ENCODE data around the gene ACTL10. TPM values are rescaled to one million over a fixed set of nuclear protein-coding genes. Genes with fewer than 3 reads are reported as not detected.

ACTL10 gene
- total and polyA plus RNA-seq, 2 of the 13 experiments (the other 11 are each of a cell fraction or from before 2014, with no cell fraction given): not detected

GRCh38 chr20:33688938-33689424, 22.2 kb downstream of the ACTL10 start (continued):
- TF ChIP-seq ZGPAT (CRISPR knock-in tag; IDR thresholded peaks at IDR 0.05) (no peak; the same call in 1 of the 2 replicates), KLF6 (CRISPR knock-in tag; IDR thresholded peaks at IDR 0.05) (no peak), ZNF678 (CRISPR knock-in tag; IDR thresholded peaks at IDR 0.05) (no peak), ETV5 (CRISPR knock-in tag; IDR thresholded peaks at IDR 0.05; ENCODE audit: borderline replicate concordance) (peak; percentile 65), ZNF788 (CRISPR knock-in tag; IDR thresholded peaks at IDR 0.05; ENCODE audit: borderline replicate concordance) (peak; percentile 55; the same call in 1 of the 2 replicates), ZNF12 (CRISPR knock-in tag; IDR thresholded peaks at IDR 0.05) (no peak; the same call in 1 of the 2 replicates), ZNF33B (CRISPR knock-in tag; IDR thresholded peaks at IDR 0.05) (0 out of 2 replicates have a peak, but pooled peaks have one; percentile 38), CCAR2 (optimal IDR thresholded peaks at IDR 0.05; ENCODE audit: low read depth, low read length) (no peak), ZXDC (CRISPR knock-in tag; IDR thresholded peaks at IDR 0.05) (no peak), MIER2 (CRISPR knock-in tag; IDR thresholded peaks at IDR 0.05) (no peak), ZNF318 (CRISPR knock-in tag; IDR thresholded peaks at IDR 0.05) (no peak), NR2C2 (CRISPR knock-in tag; IDR thresholded peaks at IDR 0.05; ENCODE audit: borderline replicate concordance) (no peak), ZNF713 (CRISPR knock-in tag; IDR thresholded peaks at IDR 0.05) (no peak)
